Immature natural killer cell (primary cell): ENCODE data around the gene CYP2E1. TPM values are rescaled to one million over a fixed set of nuclear protein-coding genes. Genes with fewer than 3 reads are reported as not detected.
"Not testable (repeated sequence)": the region's sequence is repeated elsewhere in the genome, so short reads cannot be mapped to it uniquely, and the experiment has no call there.

Experiments
- DNase-seq, 3 donors: peaks; one replicate each; pipeline ENCODE4 v3.0.0; 2022; ENCODE audit warnings: mixed read lengths in 1 of 3
- H3K27ac Mint-ChIP-seq, 6 donors: one replicate each; pipeline ENCODE4 v1.8.0; 2020; ENCODE audit warnings: mixed read lengths in 6 of 6, mild to moderate bottlenecking in 5 of 6, inconsistent platforms in 4 of 6, moderate library complexity in 3 of 6
- H3K27me3 Mint-ChIP-seq, 3 donors: one replicate each; pipeline ENCODE4 v1.8.0; 2020 to 2021; ENCODE audit warnings: low read depth in 3 of 3, mild to moderate bottlenecking in 3 of 3, mixed read lengths in 3 of 3, moderate library complexity in 3 of 3, inconsistent platforms in 1 of 3
- H3K36me3 Mint-ChIP-seq, 3 donors: one replicate each; pipeline ENCODE4 v1.8.0; 2020; ENCODE audit warnings: mixed read lengths in 3 of 3, inconsistent platforms in 2 of 3, mild to moderate bottlenecking in 2 of 3
- H3K4me1 Mint-ChIP-seq, 2 donors: one replicate each; pipeline ENCODE4 v1.8.0; 2020; ENCODE audit warnings: inconsistent platforms in 2 of 2, mild to moderate bottlenecking in 2 of 2, mixed read lengths in 2 of 2, moderate library complexity in 1 of 2
- H3K4me3 Mint-ChIP-seq, 5 donors: one replicate each; pipeline ENCODE4 v1.8.0; 2020; ENCODE audit warnings: mild to moderate bottlenecking in 5 of 5, mixed read lengths in 5 of 5, inconsistent platforms in 3 of 5, moderate library complexity in 3 of 5
- H3K9me3 Mint-ChIP-seq, 6 donors: one replicate each; pipeline ENCODE4 v1.8.0; 2020; ENCODE audit warnings: mild to moderate bottlenecking in 6 of 6, mixed read lengths in 6 of 6, inconsistent platforms in 4 of 6, moderate library complexity in 3 of 6
- polyA plus RNA-seq, 3 donors: library from polyadenylated mRNA; unstranded; fragments of 300-500 nt; fragmentation: Illumina TruSeq; gene quantifications; one replicate each; pipeline ENCODE4 v1.2.3, GENCODE V29; 2021

CYP2E1 gene
- polyA plus RNA-seq, 3 donors from 2014 or later, result 0.18 to 1.5 TPM; not detected in 1

DNA sequence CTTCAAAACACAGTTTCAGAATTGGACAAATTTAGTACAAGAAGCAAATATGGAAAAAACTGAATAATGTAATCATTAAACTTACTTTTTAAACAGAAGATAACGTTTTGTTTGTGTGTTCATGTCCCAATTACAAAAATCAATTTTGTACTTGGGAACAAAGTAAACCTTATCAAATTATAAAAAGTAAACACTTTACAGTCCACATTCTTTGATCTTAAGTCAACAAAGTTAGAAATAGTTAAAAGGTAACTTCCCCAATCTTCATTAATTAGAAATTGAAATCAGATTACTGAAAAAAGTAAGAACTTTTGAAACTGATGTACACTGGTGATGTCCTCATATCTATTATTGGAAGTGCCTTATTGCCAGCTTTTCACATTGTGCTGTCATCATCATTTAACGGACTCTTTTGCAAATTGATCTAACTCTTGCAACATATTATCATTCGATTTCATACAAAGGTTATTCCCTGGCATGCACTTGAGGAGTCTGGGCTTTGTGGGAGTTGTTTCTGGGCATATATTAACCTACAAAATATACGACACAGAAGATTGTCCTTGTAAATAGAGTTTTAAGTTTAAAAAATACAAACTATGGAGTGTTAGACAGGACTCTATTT lies 15.1 kb upstream of the CYP2E1 start:
- DNase-seq, result no peak
- H3K27ac Mint-ChIP-seq, result no peak overlapping the region
- H3K36me3 Mint-ChIP-seq, result peaks cover 8 to 13% (median 9%) of the 10 kb centered on the region in 3 donors
- H3K4me3 Mint-ChIP-seq, result no peak overlapping the region
- H3K4me1 Mint-ChIP-seq, result no peaks in the 10 kb centered on the region
- peaks cover 2 to 23% (median 11%) of the 10 kb centered on the region in 3 donors for H3K27me3 Mint-ChIP-seq
- peaks cover 0 to 12% (median 7%) of the 10 kb centered on the region in 6 donors for H3K9me3 Mint-ChIP-seq

DNA sequence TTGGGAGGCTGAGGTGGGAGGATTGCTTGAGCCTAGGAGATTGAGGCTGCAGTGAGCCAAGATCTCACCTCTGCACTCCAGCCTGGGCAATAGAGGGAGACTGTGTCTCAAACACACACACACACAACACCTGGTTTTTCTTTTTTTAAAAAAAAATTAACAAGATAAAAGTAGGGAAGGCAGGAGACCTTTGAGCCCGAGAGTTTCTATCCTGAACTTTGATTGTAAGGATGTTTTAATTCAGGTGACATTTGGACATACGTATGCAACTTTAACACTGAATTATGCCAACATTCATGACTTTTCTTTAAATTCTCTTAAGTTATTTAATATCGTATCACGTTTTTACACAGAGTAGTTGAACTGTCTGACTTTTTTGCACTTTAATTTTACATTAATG lies 11.7 kb upstream of the CYP2E1 start:
- no peak for DNase-seq
- H3K27me3 Mint-ChIP-seq, result peaks cover 0 to 13% (median 12%) of the 10 kb centered on the region in 3 donors
- peaks cover 0 to 3% (median 0%) of the 10 kb centered on the region in 6 donors for H3K9me3 Mint-ChIP-seq
- H3K4me3 Mint-ChIP-seq, result no peak overlapping the region
- H3K4me1 Mint-ChIP-seq, result peaks cover 9 to 15% of the 10 kb centered on the region in 2 donors
- H3K36me3 Mint-ChIP-seq, result peaks cover 0 to 5% (median 0%) of the 10 kb centered on the region in 3 donors
- no peak overlapping the region for H3K27ac Mint-ChIP-seq

DNA sequence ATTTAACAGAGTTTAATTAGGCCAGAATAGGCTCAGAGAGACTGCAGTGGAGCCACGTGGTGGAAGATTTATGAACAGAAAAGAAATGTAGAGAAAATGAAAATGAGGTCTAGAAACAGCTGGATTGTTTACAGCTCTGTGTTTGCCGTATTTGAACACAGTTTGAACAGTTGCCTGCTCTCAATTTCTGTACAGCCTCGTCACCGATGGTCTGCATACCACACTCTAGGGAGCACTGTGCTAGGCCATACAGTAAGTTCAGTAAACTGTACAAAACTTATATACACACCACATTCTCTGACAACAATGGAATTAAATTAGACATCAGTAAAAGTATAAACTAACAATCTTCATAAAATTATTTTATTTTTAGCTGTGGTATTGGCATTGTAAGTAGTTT lies 11.1 kb upstream of the CYP2E1 start:
- no peak overlapping the region for H3K4me3 Mint-ChIP-seq
- peaks cover 13 to 21% of the 10 kb centered on the region in 2 donors for H3K4me1 Mint-ChIP-seq
- DNase-seq, result no peak
- no peak overlapping the region for H3K27ac Mint-ChIP-seq
- H3K36me3 Mint-ChIP-seq, result peaks cover 0 to 5% (median 0%) of the 10 kb centered on the region in 3 donors
- peaks cover 0 to 13% (median 12%) of the 10 kb centered on the region in 3 donors for H3K27me3 Mint-ChIP-seq
- H3K9me3 Mint-ChIP-seq, result peaks cover 0 to 3% (median 0%) of the 10 kb centered on the region in 6 donors

DNA sequence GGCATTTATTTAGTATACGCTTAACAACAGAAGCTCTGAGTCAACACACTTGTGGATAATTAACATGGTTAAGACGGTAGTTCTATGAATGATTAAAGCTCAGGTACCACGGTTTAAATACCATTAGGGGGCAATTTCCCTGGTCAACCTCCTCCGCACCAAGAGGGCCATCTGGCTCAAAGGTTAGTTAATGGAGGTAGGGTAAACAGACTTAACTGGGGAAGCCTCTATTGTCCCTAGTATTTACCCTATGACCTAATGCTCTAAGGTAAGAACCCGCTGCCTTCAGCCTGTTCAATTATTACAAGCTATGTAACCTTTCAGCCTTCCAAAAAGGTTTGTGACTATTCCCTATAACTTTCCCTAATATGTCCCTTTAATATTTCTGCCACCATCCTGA lies 8.6 kb upstream of the CYP2E1 start:
- H3K4me1 Mint-ChIP-seq, result peaks cover 13 to 22% of the 10 kb centered on the region in 2 donors
- not testable (repeated sequence) for H3K4me3 Mint-ChIP-seq, H3K36me3 Mint-ChIP-seq, H3K27ac Mint-ChIP-seq, DNase-seq
- peaks cover 6 to 11% (median 7%) of the 10 kb centered on the region in 6 donors for H3K9me3 Mint-ChIP-seq
- peaks cover 2 to 12% (median 10%) of the 10 kb centered on the region in 3 donors for H3K27me3 Mint-ChIP-seq

DNA sequence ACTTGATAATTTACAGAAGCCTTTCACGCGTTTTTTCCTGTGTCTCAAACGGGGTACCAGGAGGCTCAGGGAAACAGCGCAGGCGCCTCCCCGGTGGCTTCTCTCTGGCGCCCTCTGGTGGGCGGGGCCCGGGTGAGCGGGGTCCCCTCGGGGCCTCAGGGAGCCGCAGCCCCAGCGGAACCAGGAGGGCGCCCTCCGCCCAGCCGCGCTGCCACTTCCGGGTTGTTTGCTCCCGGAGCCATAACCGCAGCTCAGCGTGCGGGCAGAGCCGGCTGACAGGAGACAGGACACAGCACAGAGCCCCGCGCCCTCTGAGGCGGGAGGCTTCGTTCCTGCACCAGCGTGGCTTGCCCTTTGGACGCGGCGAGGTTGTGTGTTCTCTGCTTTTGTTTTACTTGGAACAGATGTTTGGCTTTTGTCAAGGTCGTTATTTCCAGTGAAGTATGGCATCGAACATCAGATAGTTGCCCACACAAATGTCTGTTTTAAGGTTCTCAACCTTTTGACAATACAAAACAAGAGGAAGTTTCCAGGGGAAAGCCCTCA lies 6.9 kb upstream of the CYP2E1 start:
- peak overlapping the region in 3 of 6 donors; percentile 7 to 36 (median 24) for H3K27ac Mint-ChIP-seq
- H3K4me3 Mint-ChIP-seq, result peak overlapping the region; percentile 52 to 70 (median 58)
- peaks cover 13 to 22% of the 10 kb centered on the region in 2 donors for H3K4me1 Mint-ChIP-seq
- peaks cover 4 to 8% (median 6%) of the 10 kb centered on the region in 3 donors for H3K27me3 Mint-ChIP-seq
- H3K9me3 Mint-ChIP-seq, result peaks cover 9 to 14% (median 10%) of the 10 kb centered on the region in 6 donors
- H3K36me3 Mint-ChIP-seq, result peaks cover 0 to 6% (median 5%) of the 10 kb centered on the region in 3 donors
- DNase-seq, result peak; percentile 82 to 86 (median 83)

DNA sequence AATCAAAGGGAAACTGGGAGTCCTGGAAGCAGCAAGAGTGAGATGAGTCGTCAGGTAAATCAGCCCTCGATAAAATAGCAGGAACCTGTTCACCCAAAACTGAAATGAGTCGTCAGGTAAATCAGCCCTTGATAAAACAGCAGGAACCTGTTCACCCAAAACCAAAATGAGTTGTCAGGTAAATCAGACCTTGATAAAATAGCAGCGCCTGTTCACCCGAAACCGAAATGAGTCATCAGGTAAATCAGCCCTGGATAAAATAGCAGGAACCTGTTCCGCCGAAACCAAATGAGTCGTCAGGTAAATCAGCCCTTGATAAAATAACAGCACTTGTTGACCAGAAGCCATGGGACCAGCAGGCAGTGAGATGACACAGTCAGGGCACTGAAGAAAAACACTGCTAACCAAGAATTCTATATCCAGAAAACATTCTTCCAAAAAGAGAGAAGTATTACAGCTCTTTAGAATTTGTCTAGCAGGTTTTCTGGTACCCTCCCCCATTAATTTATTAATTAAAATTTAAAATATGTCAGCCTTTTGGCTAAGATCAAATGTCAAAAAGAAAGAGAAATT lies 3.4 kb upstream of the CYP2E1 start:
- DNase-seq, result no peak
- Mint-ChIP-seq H3K4me3 (no peak overlapping the region), H3K36me3 (peaks cover 0 to 6% (median 5%) of the 10 kb centered on the region in 3 donors), H3K4me1 (peaks cover 17 to 22% of the 10 kb centered on the region in 2 donors), H3K27me3 (peaks cover 4 to 11% (median 6%) of the 10 kb centered on the region in 3 donors), H3K27ac (no peak overlapping the region), H3K9me3 (peaks cover 9 to 14% (median 10%) of the 10 kb centered on the region in 6 donors)

DNA sequence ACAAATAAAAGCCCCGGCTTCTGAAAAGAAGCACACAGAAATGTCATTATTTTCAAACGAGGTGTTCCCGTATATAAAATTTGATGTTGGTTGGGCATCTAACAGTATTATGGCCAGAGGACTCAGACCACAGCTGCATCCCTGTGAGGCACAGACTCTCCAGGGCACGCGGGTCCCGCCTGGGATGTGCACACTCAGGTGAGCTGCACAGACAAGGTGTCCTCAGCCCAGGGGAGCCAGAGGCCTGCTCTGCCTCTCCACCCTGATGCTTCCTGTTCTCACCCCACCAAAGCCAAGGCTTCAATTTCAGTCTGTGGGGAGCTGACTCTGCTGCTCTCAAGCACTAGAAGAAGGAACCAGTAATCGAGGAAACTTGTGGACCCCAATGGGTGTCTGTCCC lies 1.7 kb upstream of the CYP2E1 start:
- peaks cover 21 to 23% of the 10 kb centered on the region in 2 donors for H3K4me1 Mint-ChIP-seq
- peaks cover 7 to 22% (median 7%) of the 10 kb centered on the region in 3 donors for H3K27me3 Mint-ChIP-seq
- H3K36me3 Mint-ChIP-seq, result peaks cover 0 to 6% (median 5%) of the 10 kb centered on the region in 3 donors
- no peak overlapping the region for H3K4me3 Mint-ChIP-seq
- no peak overlapping the region for H3K27ac Mint-ChIP-seq
- no peak for DNase-seq
- H3K9me3 Mint-ChIP-seq, result peaks cover 9 to 14% (median 10%) of the 10 kb centered on the region in 6 donors

DNA sequence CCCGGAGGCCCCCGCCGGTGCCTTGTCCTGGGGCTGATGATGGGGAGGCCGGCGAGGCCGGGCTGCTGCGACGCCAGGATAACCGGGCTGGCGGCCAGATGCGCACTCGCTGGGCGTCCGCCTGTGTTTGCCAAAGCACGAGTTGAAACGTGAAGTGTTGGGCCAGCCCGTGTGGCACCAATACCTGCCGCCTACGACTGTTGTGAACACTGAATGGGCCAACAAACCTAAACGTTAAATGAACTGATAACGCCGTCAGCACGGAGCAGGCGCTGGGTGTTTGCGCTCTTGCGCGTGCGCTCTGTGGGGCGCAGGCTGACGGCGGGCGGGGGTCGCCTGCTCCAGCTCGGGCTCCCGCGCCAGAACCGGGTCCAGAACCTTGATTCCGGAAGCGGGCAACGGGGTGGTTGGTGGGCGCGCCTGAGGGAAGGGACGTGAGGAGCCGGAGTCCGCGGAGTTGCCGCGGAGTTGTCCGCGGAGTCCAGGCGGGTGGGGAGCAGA lies 658 bp downstream of the CYP2E1 start:
- H3K27me3 Mint-ChIP-seq, result peaks cover 8 to 38% (median 9%) of the 10 kb centered on the region in 3 donors
- H3K4me3 Mint-ChIP-seq, result no peak overlapping the region
- no peak overlapping the region for H3K27ac Mint-ChIP-seq
- no peak for DNase-seq
- H3K36me3 Mint-ChIP-seq, result peaks cover 0 to 6% (median 5%) of the 10 kb centered on the region in 3 donors
- H3K9me3 Mint-ChIP-seq, result peaks cover 9 to 12% (median 10%) of the 10 kb centered on the region in 6 donors
- peaks cover 18 to 22% of the 10 kb centered on the region in 2 donors for H3K4me1 Mint-ChIP-seq

DNA sequence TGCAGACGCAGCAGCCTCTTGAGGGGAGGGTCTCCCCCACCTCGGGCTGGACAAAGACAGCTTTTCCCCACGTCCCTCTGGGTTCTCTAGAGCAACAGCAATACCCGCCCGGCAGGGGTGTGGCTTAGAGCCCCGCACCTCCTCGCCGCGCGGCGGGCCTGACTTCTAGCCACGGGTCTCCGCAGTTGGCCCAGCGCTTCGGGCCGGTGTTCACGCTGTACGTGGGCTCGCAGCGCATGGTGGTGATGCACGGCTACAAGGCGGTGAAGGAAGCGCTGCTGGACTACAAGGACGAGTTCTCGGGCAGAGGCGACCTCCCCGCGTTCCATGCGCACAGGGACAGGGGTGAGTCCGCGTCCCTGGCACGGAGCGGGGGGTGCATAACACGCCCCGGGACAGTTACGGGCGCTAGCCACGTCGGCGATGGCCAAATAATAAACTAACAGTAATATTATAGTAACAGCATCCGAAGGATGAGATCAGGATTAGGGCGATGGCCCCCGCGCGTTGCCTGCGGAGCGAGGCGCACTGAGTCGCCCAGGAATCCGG lies 1.2 kb downstream of the CYP2E1 start:
- Mint-ChIP-seq H3K27me3 (peaks cover 9 to 38% (median 10%) of the 10 kb centered on the region in 3 donors), H3K4me1 (peaks cover 18 to 22% of the 10 kb centered on the region in 2 donors), H3K36me3 (peaks cover 0 to 2% (median 2%) of the 10 kb centered on the region in 3 donors), H3K9me3 (peaks cover 3 to 8% (median 5%) of the 10 kb centered on the region in 6 donors), H3K4me3 (peak overlapping the region in 4 of 5 donors; percentile 29 to 53 (median 40)), H3K27ac (no peak overlapping the region)
- no peak for DNase-seq

DNA sequence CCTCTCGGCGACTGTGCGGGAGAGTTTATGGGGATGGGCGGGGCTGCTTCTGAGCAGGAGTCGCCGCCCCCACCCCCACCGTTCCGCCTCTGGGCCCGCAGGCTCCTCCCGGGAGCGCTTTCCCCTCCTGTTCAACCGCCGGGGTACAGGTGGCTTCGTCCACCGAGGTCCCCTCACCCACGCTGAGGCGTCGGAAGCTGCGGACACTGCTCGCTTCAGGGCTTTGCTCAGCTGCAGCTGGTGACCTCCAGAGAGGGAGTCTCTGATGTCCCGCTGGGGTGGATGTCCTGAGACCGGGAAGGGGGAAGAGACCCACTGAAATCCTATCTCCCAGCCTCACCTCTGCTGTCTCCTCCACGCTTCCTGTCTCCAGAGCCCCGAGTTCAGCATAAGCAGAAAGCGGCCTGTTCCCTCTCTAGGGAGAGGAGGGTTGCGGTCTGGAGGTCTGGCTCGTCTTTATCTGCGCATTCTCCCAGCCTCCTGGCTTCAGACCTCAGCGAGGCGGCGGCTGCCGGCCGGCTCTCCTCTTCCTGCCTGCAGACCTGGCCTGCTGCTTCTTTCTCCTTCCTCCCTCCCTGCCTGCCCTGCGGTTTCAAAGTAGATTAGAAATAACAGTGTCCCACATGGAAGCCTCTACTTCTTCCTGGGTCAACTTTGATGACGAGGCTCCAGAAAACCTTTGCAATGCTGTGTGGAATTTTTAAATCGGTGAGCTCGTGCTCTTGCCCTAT lies 1.8 kb downstream of the CYP2E1 start:
- no peak for DNase-seq
- H3K27me3 Mint-ChIP-seq, result peaks cover 8 to 42% (median 9%) of the 10 kb centered on the region in 3 donors
- H3K4me1 Mint-ChIP-seq, result peaks cover 18 to 22% of the 10 kb centered on the region in 2 donors
- H3K9me3 Mint-ChIP-seq, result peaks cover 0 to 2% (median 0%) of the 10 kb centered on the region in 6 donors
- no peak overlapping the region for H3K27ac Mint-ChIP-seq
- H3K36me3 Mint-ChIP-seq, result no peaks in the 10 kb centered on the region
- peak overlapping the region; percentile 26 to 81 (median 67) for H3K4me3 Mint-ChIP-seq

DNA sequence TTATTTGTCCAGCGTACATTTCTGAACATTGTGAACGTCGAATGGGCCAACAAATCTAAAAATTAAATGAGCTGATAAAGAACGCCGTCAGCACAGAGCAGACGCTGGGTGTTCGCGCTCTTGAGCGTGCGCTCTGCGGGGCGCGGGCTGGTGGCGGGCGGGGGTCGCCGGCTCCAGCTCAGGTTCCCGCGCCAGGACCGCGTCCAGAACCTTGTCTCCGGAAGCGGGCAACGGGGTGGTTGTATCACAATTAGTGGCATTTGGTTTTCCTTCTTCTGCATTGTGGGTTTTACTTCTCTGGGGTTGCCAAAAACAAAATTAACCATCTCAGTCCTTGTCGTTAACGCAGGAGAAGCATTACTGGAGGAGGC lies 2.4 kb downstream of the CYP2E1 start:
- Mint-ChIP-seq H3K27me3 (peaks cover 8 to 43% (median 9%) of the 10 kb centered on the region in 3 donors), H3K9me3 (peaks cover 0 to under 1% (median 0%) of the 10 kb centered on the region in 6 donors), H3K4me1 (peaks cover 18 to 22% of the 10 kb centered on the region in 2 donors), H3K36me3 (no peaks in the 10 kb centered on the region), H3K27ac (no peak overlapping the region), H3K4me3 (peak overlapping the region; percentile 54 to 81 (median 70))
- no peak for DNase-seq

DNA sequence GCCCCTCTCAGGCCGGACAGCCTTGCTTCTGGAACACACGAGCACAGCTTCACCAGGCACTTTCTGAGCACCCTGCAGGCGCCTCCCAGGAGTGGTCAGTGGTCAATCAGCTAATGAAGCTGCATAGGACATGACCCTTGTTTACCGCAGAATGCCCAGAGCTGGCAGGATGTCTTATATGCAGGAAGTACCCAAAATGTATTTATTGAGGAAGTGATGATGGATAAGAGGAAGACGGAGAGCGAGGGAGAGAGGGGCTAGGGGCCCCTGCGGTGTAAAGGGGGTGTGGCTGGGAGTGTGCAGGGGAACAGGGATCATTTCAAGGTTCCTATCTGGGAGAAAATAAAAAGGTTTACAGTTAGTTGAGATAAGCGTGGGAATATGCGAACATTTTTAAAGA lies 3.3 kb downstream of the CYP2E1 start:
- Mint-ChIP-seq H3K27ac (no peak overlapping the region), H3K4me1 (peaks cover 18 to 22% of the 10 kb centered on the region in 2 donors), H3K9me3 (no peaks in the 10 kb centered on the region), H3K36me3 (no peaks in the 10 kb centered on the region), H3K4me3 (peak overlapping the region in 4 of 5 donors; percentile 4 to 27 (median 24)), H3K27me3 (peaks cover 7 to 43% (median 9%) of the 10 kb centered on the region in 3 donors)
- no peak for DNase-seq

DNA sequence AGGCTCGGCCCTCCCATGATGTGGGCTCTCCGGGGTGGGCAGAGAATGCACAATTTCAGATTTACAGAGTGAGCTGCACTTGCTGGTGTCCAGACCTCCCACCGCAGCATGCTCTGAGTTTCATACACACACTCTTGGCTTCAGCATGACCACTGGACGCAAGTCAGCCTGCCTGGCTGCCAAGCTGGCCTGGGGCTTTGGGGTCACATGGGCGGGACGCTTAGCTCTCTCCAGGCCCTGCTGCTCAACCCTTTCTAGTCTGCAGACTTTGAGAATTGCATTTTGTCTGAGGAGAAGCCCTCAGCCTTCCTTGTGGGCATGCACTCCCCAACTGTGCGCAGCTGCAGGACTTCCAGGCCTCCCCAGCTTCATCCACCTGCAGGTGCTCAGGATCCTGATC lies 5.7 kb downstream of the CYP2E1 start:
- no peaks in the 10 kb centered on the region for H3K9me3 Mint-ChIP-seq
- H3K27me3 Mint-ChIP-seq, result peaks cover 7 to 37% (median 11%) of the 10 kb centered on the region in 3 donors
- DNase-seq, result no peak
- H3K4me1 Mint-ChIP-seq, result peaks cover 18 to 22% of the 10 kb centered on the region in 2 donors
- no peak overlapping the region for H3K27ac Mint-ChIP-seq
- no peak overlapping the region for H3K4me3 Mint-ChIP-seq
- no peaks in the 10 kb centered on the region for H3K36me3 Mint-ChIP-seq
